ENCODE data around the gene KLRC1. TPM values are rescaled to one million over a fixed set of nuclear protein-coding genes. Genes with fewer than 3 reads are reported as not detected.
"Not testable (repeated sequence)": the region's sequence is repeated elsewhere in the genome, so short reads cannot be mapped to it uniquely, and the experiment has no call there.

Gene KLRC1
- total RNA-seq: 0.12 and 0.18 TPM in 2 replicates

- DNase-seq (ENCODE audit: low spot score): no peak
- no peaks in the 10 kb centered on the region for H3K4me1 Mint-ChIP-seq (ENCODE audit: low read depth)
- no peak within 1 kb of the TSS for H3K4me3 Mint-ChIP-seq
- intact Hi-C loops (cut with micrococcal nuclease): no loop called here
- H3K36me3 Mint-ChIP-seq (ENCODE audit: low read depth): no peaks in the 10 kb centered on the region
- peaks cover 3% of the 10 kb centered on the region for H3K27me3 Mint-ChIP-seq (ENCODE audit: insufficient read depth)
- no peak within 1 kb of the TSS for H3K27ac Mint-ChIP-seq
- peaks cover 23% of the 10 kb centered on the region for H3K9me3 Mint-ChIP-seq
Observed at GRCh38 chr12:10453156-10453555, at the start of gene KLRC1. KLRC1 (minus strand) TSS chr12:10453377; CDS start chr12:10451156, 2,221 bp downstream.

DNA sequence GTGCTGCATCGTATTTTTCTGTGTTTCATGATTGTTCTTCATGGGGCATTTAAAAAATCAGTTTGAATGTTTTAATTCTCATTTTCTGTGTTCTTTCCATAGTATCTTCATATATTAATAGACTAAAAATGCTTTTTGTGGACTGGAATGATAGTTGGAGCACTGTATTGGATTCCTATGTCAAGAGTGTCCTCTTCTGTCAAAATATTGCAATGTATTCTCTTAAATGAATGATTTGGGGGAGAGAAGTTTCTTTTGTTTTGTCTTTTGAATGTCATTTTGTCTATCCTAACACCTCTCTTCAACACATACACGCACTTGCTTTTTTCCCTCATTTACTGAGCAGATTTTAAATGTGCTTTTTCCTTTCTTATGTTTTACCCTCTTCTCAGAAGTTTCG, 47.9 kb upstream of the KLRC1 start:
- Mint-ChIP-seq H3K27me3 (ENCODE audit: insufficient read depth) (peaks cover 11% of the 10 kb centered on the region), H3K9me3 (no peaks in the 10 kb centered on the region), H3K36me3 (ENCODE audit: low read depth) (no peaks in the 10 kb centered on the region), H3K4me1 (ENCODE audit: low read depth) (peaks cover 8% of the 10 kb centered on the region), H3K4me3 (no peak overlapping the region), H3K27ac (no peak overlapping the region)
- DNase-seq (ENCODE audit: low spot score): no peak
- intact Hi-C loops (cut with micrococcal nuclease): loop anchor here (2.0 kb wide), 1 partner anchor 260 kb away; no protein-coding TSS in a partner anchor

DNA sequence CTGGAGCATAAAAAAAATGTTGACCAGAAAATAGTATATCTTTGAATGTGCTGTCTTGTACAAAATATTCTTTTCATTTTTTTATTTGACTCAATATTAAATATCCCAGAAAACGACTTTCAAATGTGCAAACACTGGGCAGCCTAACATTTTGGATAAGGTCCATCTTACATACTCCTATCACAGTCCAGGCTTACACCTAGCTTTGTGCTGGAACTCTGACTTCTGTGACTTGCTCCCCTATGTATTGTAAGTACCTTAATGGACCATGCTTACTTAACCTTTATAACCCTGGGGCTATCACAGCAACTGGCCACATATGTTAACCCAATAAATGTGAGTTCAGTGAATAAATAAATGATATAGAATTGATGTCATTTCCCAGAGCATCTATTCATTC, 44.9 kb upstream of the KLRC1 start:
- no peaks in the 10 kb centered on the region for H3K9me3 Mint-ChIP-seq
- H3K27ac Mint-ChIP-seq: no peak overlapping the region
- intact Hi-C loops (cut with micrococcal nuclease): no loop called here
- DNase-seq (ENCODE audit: low spot score): no peak
- no peaks in the 10 kb centered on the region for H3K36me3 Mint-ChIP-seq (ENCODE audit: low read depth)
- H3K4me3 Mint-ChIP-seq: no peak overlapping the region
- H3K27me3 Mint-ChIP-seq (ENCODE audit: insufficient read depth): peaks cover 12% of the 10 kb centered on the region
- H3K4me1 Mint-ChIP-seq (ENCODE audit: low read depth): peaks cover 8% of the 10 kb centered on the region

DNA sequence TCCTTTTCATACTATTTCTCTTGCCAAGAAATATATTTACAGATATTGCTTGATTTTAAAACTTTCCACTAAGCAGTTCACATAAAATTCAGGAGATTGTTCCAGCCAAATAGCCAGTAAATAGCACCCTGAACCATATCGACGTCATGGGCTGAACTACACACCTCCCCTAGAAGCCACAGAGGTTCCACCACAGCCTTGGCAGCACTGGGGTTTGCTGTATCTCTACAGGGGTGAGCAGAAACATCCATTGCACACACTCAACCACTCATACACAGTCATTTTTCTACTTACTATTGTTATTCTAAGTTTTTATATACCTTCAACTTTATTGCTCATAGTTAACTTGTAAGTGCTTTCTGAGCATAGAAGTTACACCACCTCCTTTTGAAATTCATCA, 44.4 kb upstream of the KLRC1 start:
- Mint-ChIP-seq H3K27ac (no peak overlapping the region), H3K4me3 (no peak overlapping the region), H3K36me3 (ENCODE audit: low read depth) (no peaks in the 10 kb centered on the region), H3K9me3 (no peaks in the 10 kb centered on the region), H3K27me3 (ENCODE audit: insufficient read depth) (peaks cover 12% of the 10 kb centered on the region), H3K4me1 (ENCODE audit: low read depth) (peaks cover 8% of the 10 kb centered on the region)
- DNase-seq (ENCODE audit: low spot score): no peak
- intact Hi-C loops (cut with micrococcal nuclease): no loop called here

DNA sequence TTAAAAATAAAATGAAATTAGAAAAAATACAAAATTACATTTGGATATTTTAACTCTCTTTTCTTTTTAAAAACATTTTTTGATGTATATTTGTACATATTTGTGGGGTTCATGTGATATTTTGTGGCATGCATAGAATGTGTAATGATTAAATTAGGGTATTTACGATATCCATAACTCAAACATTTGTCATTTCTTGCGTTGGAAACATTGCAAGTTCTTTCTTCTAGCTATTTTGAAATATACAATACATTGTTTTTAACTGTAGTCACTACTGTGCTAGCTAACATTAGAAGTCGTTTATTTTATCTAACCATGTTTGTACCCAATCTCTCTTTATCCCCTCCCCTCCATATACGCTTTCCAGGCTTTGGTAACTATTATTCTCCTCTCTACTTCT, 38.6 kb upstream of the KLRC1 start:
- DNase-seq (ENCODE audit: low spot score): no peak
- Mint-ChIP-seq H3K9me3 (peaks cover 7% of the 10 kb centered on the region), H3K4me1 (ENCODE audit: low read depth) (no peaks in the 10 kb centered on the region), H3K27ac (no peak overlapping the region), H3K36me3 (ENCODE audit: low read depth) (no peaks in the 10 kb centered on the region), H3K4me3 (no peak overlapping the region), H3K27me3 (ENCODE audit: insufficient read depth) (peaks cover 10% of the 10 kb centered on the region)
- intact Hi-C loops (cut with micrococcal nuclease): no loop called here

GRCh38 chr12:10487328-10487727, 34.2 kb upstream of the KLRC1 start:
- H3K9me3 Mint-ChIP-seq; H3K4me1 Mint-ChIP-seq (ENCODE audit: low read depth); H3K36me3 Mint-ChIP-seq (ENCODE audit: low read depth); H3K27ac Mint-ChIP-seq; DNase-seq (ENCODE audit: low spot score); H3K4me3 Mint-ChIP-seq; intact Hi-C loops (cut with micrococcal nuclease): not testable (repeated sequence)
- peaks cover 11% of the 10 kb centered on the region for H3K27me3 Mint-ChIP-seq (ENCODE audit: insufficient read depth)

DNA sequence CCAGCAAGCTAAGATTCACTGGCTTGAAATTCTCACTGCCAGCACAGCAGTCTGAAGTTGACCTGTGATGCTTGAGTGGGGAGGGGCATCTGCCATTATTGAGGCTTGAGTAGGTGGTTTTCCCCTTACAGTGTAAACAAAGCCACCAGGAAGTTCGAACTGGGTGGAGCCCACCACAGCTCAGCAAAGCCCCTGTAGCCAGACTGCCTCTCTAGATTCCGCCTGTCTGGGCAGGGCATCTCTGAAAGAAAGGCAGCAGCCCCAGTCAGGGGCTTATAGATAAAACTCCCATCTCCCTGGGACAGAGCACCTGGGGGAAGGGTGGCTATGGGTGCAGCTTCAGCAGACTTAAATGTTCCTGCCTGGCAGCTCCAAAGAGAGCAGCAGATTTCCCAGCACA, 28.7 kb upstream of the KLRC1 start:
- H3K36me3 Mint-ChIP-seq (ENCODE audit: low read depth); H3K9me3 Mint-ChIP-seq; H3K27ac Mint-ChIP-seq; H3K27me3 Mint-ChIP-seq (ENCODE audit: insufficient read depth); H3K4me3 Mint-ChIP-seq; DNase-seq (ENCODE audit: low spot score); H3K4me1 Mint-ChIP-seq (ENCODE audit: low read depth); intact Hi-C loops (cut with micrococcal nuclease): not testable (repeated sequence)

GRCh38 chr12:10472808-10473207, 19.6 kb upstream of the KLRC1 start:
- intact Hi-C loops (cut with micrococcal nuclease); H3K27ac Mint-ChIP-seq; H3K36me3 Mint-ChIP-seq (ENCODE audit: low read depth); H3K9me3 Mint-ChIP-seq; DNase-seq (ENCODE audit: low spot score); H3K4me1 Mint-ChIP-seq (ENCODE audit: low read depth); H3K4me3 Mint-ChIP-seq; H3K27me3 Mint-ChIP-seq (ENCODE audit: insufficient read depth): not testable (repeated sequence)

DNA sequence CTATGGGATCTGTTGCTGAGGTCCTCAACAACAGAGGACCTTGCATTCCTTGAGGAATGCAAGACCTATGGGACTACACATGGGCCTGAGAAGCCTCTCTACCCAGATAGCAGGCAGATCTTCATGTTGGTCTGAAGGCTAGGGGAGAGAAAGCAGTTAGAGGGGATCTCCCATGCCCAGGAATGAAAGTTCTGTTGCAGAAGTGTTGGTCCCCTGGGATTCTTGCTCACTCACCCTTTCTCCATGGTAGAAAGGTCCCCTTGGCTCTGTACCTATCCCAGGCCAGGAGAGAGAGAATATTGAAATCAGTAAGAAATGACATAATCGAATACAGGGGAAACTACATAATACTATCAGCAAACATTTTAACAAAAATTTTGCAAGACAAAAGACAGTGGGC, 16.5 kb upstream of the KLRC1 start:
- H3K4me1 Mint-ChIP-seq (ENCODE audit: low read depth): no peaks in the 10 kb centered on the region
- no peak for DNase-seq (ENCODE audit: low spot score)

GRCh38 chr12:10466311-10466710, 13.1 kb upstream of the KLRC1 start:
- Mint-ChIP-seq H3K9me3 (peaks cover 13% of the 10 kb centered on the region), H3K4me1 (ENCODE audit: low read depth) (no peaks in the 10 kb centered on the region), H3K27ac (no peak overlapping the region), H3K36me3 (ENCODE audit: low read depth) (no peaks in the 10 kb centered on the region), H3K27me3 (ENCODE audit: insufficient read depth) (no peaks in the 10 kb centered on the region), H3K4me3 (no peak overlapping the region)
- no peak for DNase-seq (ENCODE audit: low spot score)
- intact Hi-C loops (cut with micrococcal nuclease): no loop called here

More for the DNA sequence above, 16.5 kb upstream of the KLRC1 start:
- Mint-ChIP-seq H3K4me3 (no peak overlapping the region), H3K9me3 (peaks cover 4% of the 10 kb centered on the region), H3K27me3 (ENCODE audit: insufficient read depth) (no peaks in the 10 kb centered on the region), H3K27ac (no peak overlapping the region), H3K36me3 (ENCODE audit: low read depth) (no peaks in the 10 kb centered on the region)
- intact Hi-C loops (cut with micrococcal nuclease): no loop called here

DNA sequence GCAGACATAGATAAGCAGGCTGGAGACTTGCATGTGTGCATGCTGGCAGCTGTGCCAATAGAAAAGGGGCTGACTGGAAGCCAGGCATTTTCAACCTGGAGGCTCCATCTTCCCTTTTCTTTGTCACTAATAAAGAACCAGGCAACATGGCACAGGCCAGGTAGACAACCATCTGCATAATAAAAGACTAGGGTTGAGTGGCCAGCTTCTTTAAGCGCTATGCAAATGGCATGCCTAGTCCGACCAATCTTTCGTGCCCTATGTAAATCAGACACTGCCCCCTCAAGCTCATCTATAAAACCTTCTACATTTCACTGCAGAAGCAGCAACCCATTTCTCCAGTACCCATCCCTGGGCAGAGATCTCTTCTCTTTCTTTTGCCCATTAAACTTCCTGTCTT, 4.6 kb upstream of the KLRC1 start:
- no peak overlapping the region for H3K27ac Mint-ChIP-seq
- intact Hi-C loops (cut with micrococcal nuclease): no loop called here
- peaks cover 5% of the 10 kb centered on the region for H3K27me3 Mint-ChIP-seq (ENCODE audit: insufficient read depth)
- no peak overlapping the region for H3K4me3 Mint-ChIP-seq
- peaks cover 46% of the 10 kb centered on the region for H3K9me3 Mint-ChIP-seq
- no peaks in the 10 kb centered on the region for H3K4me1 Mint-ChIP-seq (ENCODE audit: low read depth)
- no peaks in the 10 kb centered on the region for H3K36me3 Mint-ChIP-seq (ENCODE audit: low read depth)
- DNase-seq (ENCODE audit: low spot score): no peak

DNA sequence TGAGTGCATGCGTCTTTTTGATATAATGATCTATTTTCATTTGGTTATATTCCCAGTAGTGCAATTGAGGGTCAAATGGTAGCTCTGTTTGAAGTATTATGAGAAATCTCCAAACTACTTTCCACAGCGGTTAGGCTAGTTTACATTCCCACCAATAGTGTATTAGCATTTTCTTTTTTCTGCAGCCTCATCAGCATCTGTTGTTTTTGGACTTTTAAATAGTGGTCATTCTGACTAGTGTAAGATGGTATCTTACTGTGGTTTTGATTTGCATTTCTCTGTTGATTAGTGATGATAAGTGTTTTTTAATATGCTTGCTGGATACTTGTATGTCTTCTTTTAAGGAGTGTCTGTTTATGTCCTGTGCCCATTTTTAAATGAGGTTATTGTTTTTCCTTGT, 3.7 kb upstream of the KLRC1 start:
- intact Hi-C loops (cut with micrococcal nuclease): no loop called here
- Mint-ChIP-seq H3K4me1 (ENCODE audit: low read depth) (no peaks in the 10 kb centered on the region), H3K27ac (no peak overlapping the region), H3K27me3 (ENCODE audit: insufficient read depth) (peaks cover 5% of the 10 kb centered on the region), H3K4me3 (no peak overlapping the region), H3K9me3 (peaks cover 39% of the 10 kb centered on the region), H3K36me3 (ENCODE audit: low read depth) (no peaks in the 10 kb centered on the region)
- DNase-seq (ENCODE audit: low spot score): no peak

DNA sequence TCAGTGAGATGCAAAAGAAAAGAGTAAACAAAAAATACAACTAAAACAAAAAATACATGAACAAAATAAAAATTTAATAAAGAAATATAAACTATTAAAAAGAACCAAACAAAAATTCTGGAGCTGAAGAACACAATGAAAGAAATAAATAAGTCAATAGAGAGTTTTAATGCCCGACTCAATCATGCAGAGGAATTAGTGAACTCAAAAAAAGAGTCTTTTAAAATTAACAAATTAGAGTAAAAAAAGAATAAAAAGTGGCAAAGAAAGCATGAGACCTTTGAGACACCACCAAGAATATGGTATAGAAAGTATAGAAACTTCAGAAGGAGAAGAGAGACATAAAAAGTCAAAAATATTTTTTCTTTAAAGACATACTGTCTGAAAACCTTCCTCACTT, 2.6 kb upstream of the KLRC1 start:
- no peak overlapping the region for H3K4me3 Mint-ChIP-seq
- no peak for DNase-seq (ENCODE audit: low spot score)
- H3K36me3 Mint-ChIP-seq (ENCODE audit: low read depth): no peaks in the 10 kb centered on the region
- no peaks in the 10 kb centered on the region for H3K4me1 Mint-ChIP-seq (ENCODE audit: low read depth)
- H3K27ac Mint-ChIP-seq: no peak overlapping the region
- H3K9me3 Mint-ChIP-seq: peaks cover 37% of the 10 kb centered on the region
- intact Hi-C loops (cut with micrococcal nuclease): no loop called here
- H3K27me3 Mint-ChIP-seq (ENCODE audit: insufficient read depth): peaks cover 5% of the 10 kb centered on the region

GRCh38 chr12:10454531-10454930, 1.4 kb upstream of the KLRC1 start:
- Mint-ChIP-seq H3K36me3 (ENCODE audit: low read depth) (no peaks in the 10 kb centered on the region), H3K4me3 (no peak overlapping the region), H3K9me3 (peaks cover 28% of the 10 kb centered on the region), H3K27me3 (ENCODE audit: insufficient read depth) (peaks cover 5% of the 10 kb centered on the region), H3K4me1 (ENCODE audit: low read depth) (no peaks in the 10 kb centered on the region), H3K27ac (no peak overlapping the region)
- intact Hi-C loops (cut with micrococcal nuclease): no loop called here
- no peak for DNase-seq (ENCODE audit: low spot score)

Data from activated T-helper 1 cell treated with anti-CD3 and anti-CD28 coated beads, Interleukin-12 subunit alpha, Interleukin-12 subunit beta, Interleukin-2, Interleukin-4 antibody, amounts not matched to agents 30 ng/mL and 10 ng/mL and 1 ng/mL, durations not matched to agents 14 hours and 24 hours and 36 hours (primary cell).